ENCODE results near the gene UMPS. TPM values are rescaled to one million over a fixed set of nuclear protein-coding genes. Genes with fewer than 3 reads are reported as not detected.

Gene UMPS
- total and polyA plus RNA-seq, 2 of the 4 experiments (the other 2 are of a cell fraction) = 18.7 to 26.7 TPM

DNA sequence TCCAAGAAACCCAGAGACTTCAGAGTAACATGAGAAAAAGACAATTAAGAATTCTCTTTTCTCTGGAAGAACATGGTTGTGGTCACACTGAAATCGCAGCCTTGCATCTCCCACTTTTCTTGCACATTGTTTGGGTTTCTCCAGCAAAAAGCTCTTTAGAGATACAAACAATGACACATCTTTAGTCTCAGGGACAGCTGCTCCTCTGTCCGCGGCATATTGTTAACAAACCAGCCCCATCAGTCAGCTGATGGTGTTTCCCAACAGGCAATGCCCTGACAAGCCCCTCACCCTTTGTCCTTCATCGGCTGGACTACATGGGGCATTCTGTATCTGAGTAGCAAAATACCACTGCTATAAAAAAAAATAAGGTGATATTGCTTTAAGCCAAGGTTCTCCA lies 53.4 kb downstream of the UMPS start:
- Histone ChIP-seq H3K27me3 (ENCODE audit: control insufficient read depth, insufficient read depth, low read length) (no peaks in the 10 kb centered on the region), H3K4me3 (ENCODE audit: insufficient read depth, low read depth, low read length) (no peak overlapping the region), H2AK5ac (ENCODE audit: low read depth, low read length) (no peak overlapping the region), H4K91ac (ENCODE audit: insufficient read depth, low read depth, low read length) (no peak overlapping the region), H3K27ac (ENCODE audit: insufficient read depth, low read length) (no peak overlapping the region), H2BK120ac (ENCODE audit: low read depth, low read length) (no peak overlapping the region), H4K20me1 (ENCODE audit: insufficient read depth, low read length) (peaks cover 14% of the 10 kb centered on the region; the same call in 1 of the 2 replicates), H3K4me1 (ENCODE audit: control insufficient read depth, insufficient read depth, low read length) (peaks cover 32% of the 10 kb centered on the region), H3K4ac (ENCODE audit: low read depth, low read length) (no peak overlapping the region; the same call in 1 of the 2 replicates), H2BK5ac (ENCODE audit: low read depth, low read length, poor library complexity, severe bottlenecking) (no peak overlapping the region), H3K14ac (replicated peaks; ENCODE audit: low read depth, low read length) (no peak overlapping the region), H3K9me3 (ENCODE audit: control insufficient read depth, insufficient read depth, low read length) (no peaks in the 10 kb centered on the region), H3K36me3 (ENCODE audit: control insufficient read depth, insufficient read depth, low read length) (peaks cover 5% of the 10 kb centered on the region; the same call in 1 of the 2 replicates), H3K9ac (ENCODE audit: low read depth, low read length) (no peak overlapping the region), H3K23ac (ENCODE audit: low read depth, low read length) (peak overlapping the region; percentile 41; the same call in 1 of the 2 replicates), H2AK9ac (replicated peaks; ENCODE audit: low read depth, low read length, poor library complexity) (no peak overlapping the region), H3K9me1 (ENCODE audit: insufficient read depth, low read length) (peaks cover 42% of the 10 kb centered on the region), H4K8ac (ENCODE audit: low read depth in 2 of 2, low read length in 2 of 2) (no peak overlapping the region), H2BK20ac (ENCODE audit: low read depth, low read length) (no peak overlapping the region), H3K79me1 (ENCODE audit: low read depth in 1 of 2, low read length in 2 of 2) (peaks cover 8 to 85% of the 10 kb centered on the region in 2 experiments; a peak in 3 of 4 replicates), H3K56ac (ENCODE audit: extremely low read depth, insufficient read depth, low read length) (no peak overlapping the region), H2AFZ (replicated peaks; ENCODE audit: low read length, poor library complexity) (no peak overlapping the region), H4K5ac (ENCODE audit: low read depth, low read length) (no peak overlapping the region), H2BK15ac (ENCODE audit: low read depth, low read length) (no peak overlapping the region), H3K4me2 (ENCODE audit: low read depth, low read length) (no peak overlapping the region), H3K18ac (ENCODE audit: low read depth, low read length) (no peak overlapping the region)
- WGBS, 2 experiments (ENCODE audit: extremely low coverage in 2 of 2, insufficient read length in 1 of 2) = 17% methylated on average over 1 of the region's 4 CpGs; no CpG with 5 or more reads in 1 of the 2 experiments
- ChIA-PET POLR2A (ENCODE audit: unreplicated experiment) (no interaction called here), CTCF (no interaction called here)
- dilution Hi-C loops (cut with HindIII; ENCODE audit: low sequenced_read_pairs, unreplicated experiment) = no loop called here
- in situ Hi-C loops (cut with MboI; ENCODE audit: low sequenced_read_pairs) = no loop called here
- no TSS peak for BruUV-seq (replicated peaks)
- DNase-seq (peak; percentile 61), ATAC-seq (ENCODE audit: low read depth) (no peak)
- TF ChIP-seq MAFK (IDR thresholded peaks at IDR 0.05; ENCODE audit: low read depth, low read length) (no peak), NFE2L2 (IDR thresholded peaks at IDR 0.05; ENCODE audit: low read depth, low read length) (no peak), POLR2A (IDR thresholded peaks at IDR 0.05; ENCODE audit: low read depth, low read length) (no peak), FOS (IDR thresholded peaks at IDR 0.05; ENCODE audit: low read depth, low read length) (no peak), RFX5 (IDR thresholded peaks at IDR 0.05; ENCODE audit: low read depth, low read length) (no peak), CEBPB (IDR thresholded peaks at IDR 0.05; ENCODE audit: low read depth, low read length) (peak; percentile 66), MXI1 (IDR thresholded peaks at IDR 0.05; ENCODE audit: borderline replicate concordance, low read depth, low read length) (no peak), MAZ (IDR thresholded peaks at IDR 0.05; ENCODE audit: borderline replicate concordance, low read depth, low read length) (no peak)
- TF ChIP-seq, protein P1, sequence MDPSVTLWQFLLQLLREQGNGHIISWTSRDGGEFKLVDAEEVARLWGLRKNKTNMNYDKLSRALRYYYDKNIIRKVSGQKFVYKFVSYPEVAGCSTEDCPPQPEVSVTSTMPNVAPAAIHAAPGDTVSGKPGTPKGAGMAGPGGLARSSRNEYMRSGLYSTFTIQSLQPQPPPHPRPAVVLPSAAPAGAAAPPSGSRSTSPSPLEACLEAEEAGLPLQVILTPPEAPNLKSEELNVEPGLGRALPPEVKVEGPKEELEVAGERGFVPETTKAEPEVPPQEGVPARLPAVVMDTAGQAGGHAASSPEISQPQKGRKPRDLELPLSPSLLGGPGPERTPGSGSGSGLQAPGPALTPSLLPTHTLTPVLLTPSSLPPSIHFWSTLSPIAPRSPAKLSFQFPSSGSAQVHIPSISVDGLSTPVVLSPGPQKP (IDR thresholded peaks at IDR 0.05; ENCODE audit: borderline replicate concordance, low read depth, low read length) = no peak
- TF ChIP-seq, protein P2, sequence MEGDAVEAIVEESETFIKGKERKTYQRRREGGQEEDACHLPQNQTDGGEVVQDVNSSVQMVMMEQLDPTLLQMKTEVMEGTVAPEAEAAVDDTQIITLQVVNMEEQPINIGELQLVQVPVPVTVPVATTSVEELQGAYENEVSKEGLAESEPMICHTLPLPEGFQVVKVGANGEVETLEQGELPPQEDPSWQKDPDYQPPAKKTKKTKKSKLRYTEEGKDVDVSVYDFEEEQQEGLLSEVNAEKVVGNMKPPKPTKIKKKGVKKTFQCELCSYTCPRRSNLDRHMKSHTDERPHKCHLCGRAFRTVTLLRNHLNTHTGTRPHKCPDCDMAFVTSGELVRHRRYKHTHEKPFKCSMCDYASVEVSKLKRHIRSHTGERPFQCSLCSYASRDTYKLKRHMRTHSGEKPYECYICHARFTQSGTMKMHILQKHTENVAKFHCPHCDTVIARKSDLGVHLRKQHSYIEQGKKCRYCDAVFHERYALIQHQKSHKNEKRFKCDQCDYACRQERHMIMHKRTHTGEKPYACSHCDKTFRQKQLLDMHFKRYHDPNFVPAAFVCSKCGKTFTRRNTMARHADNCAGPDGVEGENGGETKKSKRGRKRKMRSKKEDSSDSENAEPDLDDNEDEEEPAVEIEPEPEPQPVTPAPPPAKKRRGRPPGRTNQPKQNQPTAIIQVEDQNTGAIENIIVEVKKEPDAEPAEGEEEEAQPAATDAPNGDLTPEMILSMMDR (conservative IDR thresholded peaks at IDR 0.05; ENCODE audit: low read depth, low read length) = no peak
- TF ChIP-seq, protein P3, sequence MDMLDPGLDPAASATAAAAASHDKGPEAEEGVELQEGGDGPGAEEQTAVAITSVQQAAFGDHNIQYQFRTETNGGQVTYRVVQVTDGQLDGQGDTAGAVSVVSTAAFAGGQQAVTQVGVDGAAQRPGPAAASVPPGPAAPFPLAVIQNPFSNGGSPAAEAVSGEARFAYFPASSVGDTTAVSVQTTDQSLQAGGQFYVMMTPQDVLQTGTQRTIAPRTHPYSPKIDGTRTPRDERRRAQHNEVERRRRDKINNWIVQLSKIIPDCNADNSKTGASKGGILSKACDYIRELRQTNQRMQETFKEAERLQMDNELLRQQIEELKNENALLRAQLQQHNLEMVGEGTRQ (IDR thresholded peaks at IDR 0.05; ENCODE audit: low read depth, low read length) = 0 out of 2 replicates have a peak, but pooled peaks have one; percentile 57
- intact Hi-C loops (cut with micrococcal nuclease) = no loop called here
